ENCODE results near the gene PELI3. TPM values are rescaled to one million over a fixed set of nuclear protein-coding genes. Genes with fewer than 3 reads are reported as not detected.

Gene PELI3
- polyA plus RNA-seq, 5 donors, result 4.1 to 6.2 (median 4.6) TPM

GRCh38 chr11:66497206-66497605 is 30.5 kb downstream of the PELI3 start:
- DNase-seq, result no peak

GRCh38 chr11:66498506-66498905 is 31.8 kb downstream of the PELI3 start:
- DNase-seq, result no peak

- DNase-seq, result no peak
Measured at GRCh38 chr11:66505276-66505816, 38.6 kb downstream of the PELI3 start.

- no peak for DNase-seq
Measured at GRCh38 chr11:66509131-66509561, 42.4 kb downstream of the PELI3 start.

- peak; percentile 76 to 77 for DNase-seq
Measured at GRCh38 chr11:66510271-66510989, 43.7 kb downstream of the PELI3 start, which contains the start of gene BBS1. Gene BBS1 (plus strand): TSS chr11:66510635. CDS start chr11:66510660, 25 bp downstream.

- no peak for DNase-seq
Measured at GRCh38 chr11:66510990-66511339, 44.3 kb downstream of the PELI3 start.

- DNase-seq, result no peak
Measured at GRCh38 chr11:66523611-66524010, 56.9 kb downstream of the PELI3 start.

- DNase-seq, result no peak
Measured at GRCh38 chr11:66524304-66525040, 57.8 kb downstream of the PELI3 start.

Other genes with a start within 250 kb of the PELI3 start
- 10 to 100 TPM; 15.5 to 28.9 (median 21.4) TPM for gene KLC2, start 209.2 kb upstream of the PELI3 start, polyA plus RNA-seq (ENCODE audit: insufficient read depth in 1 of 5, insufficient read length in 5 of 5, low replicate concordance in 1 of 5)
- gene RAB1B, start 198.3 kb upstream of the PELI3 start, polyA plus RNA-seq (ENCODE audit: insufficient read depth in 1 of 5, insufficient read length in 5 of 5, low replicate concordance in 1 of 5), result 100 to 1,000 TPM; 107 to 161 (median 120) TPM
- gene CNIH2, start 188.7 kb upstream of the PELI3 start, polyA plus RNA-seq (ENCODE audit: insufficient read depth in 1 of 5, insufficient read length in 5 of 5, low replicate concordance in 1 of 5), result 1 to 10 TPM; 3.4 to 5.2 (median 4.0) TPM
- 10 to 100 TPM; 26.3 to 66.5 (median 38.8) TPM for gene YIF1A, start 177.8 kb upstream of the PELI3 start, polyA plus RNA-seq (ENCODE audit: insufficient read depth in 1 of 5, insufficient read length in 5 of 5, low replicate concordance in 1 of 5)
- under 1 TPM; 0.33 to 0.51 (median 0.40) TPM for gene TMEM151A, start 175.0 kb upstream of the PELI3 start, polyA plus RNA-seq (ENCODE audit: insufficient read depth in 1 of 5, insufficient read length in 5 of 5, low replicate concordance in 1 of 5)
- gene CD248, start 149.9 kb upstream of the PELI3 start, polyA plus RNA-seq (ENCODE audit: insufficient read depth in 1 of 5, insufficient read length in 5 of 5, low replicate concordance in 1 of 5), result 100 to 1,000 TPM in 2 of 5 donors, 10 to 100 TPM in 3; 67.2 to 162 (median 89.2) TPM
- gene RIN1, start 130.5 kb upstream of the PELI3 start, polyA plus RNA-seq (ENCODE audit: insufficient read depth in 1 of 5, insufficient read length in 5 of 5, low replicate concordance in 1 of 5), result 1 to 10 TPM; 2.1 to 4.5 (median 3.5) TPM
- 10 to 100 TPM; 21.8 to 32.5 (median 25.1) TPM for gene BRMS1, start 121.8 kb upstream of the PELI3 start, polyA plus RNA-seq (ENCODE audit: insufficient read depth in 1 of 5, insufficient read length in 5 of 5, low replicate concordance in 1 of 5)
- gene B4GAT1, start 119.3 kb upstream of the PELI3 start, polyA plus RNA-seq (ENCODE audit: insufficient read depth in 1 of 5, insufficient read length in 5 of 5, low replicate concordance in 1 of 5), result 10 to 100 TPM; 28.1 to 38.5 (median 31.5) TPM
- 10 to 100 TPM in 2 of 5 donors, 1 to 10 TPM in 3; 7.1 to 12.0 (median 9.5) TPM for gene SLC29A2, start 95.1 kb upstream of the PELI3 start, polyA plus RNA-seq (ENCODE audit: insufficient read depth in 1 of 5, insufficient read length in 5 of 5, low replicate concordance in 1 of 5)
- gene NPAS4, start 45.9 kb upstream of the PELI3 start, polyA plus RNA-seq (ENCODE audit: insufficient read depth in 1 of 5, insufficient read length in 5 of 5, low replicate concordance in 1 of 5), result under 1 TPM; 0.14 to 0.38 (median 0.17) TPM
- 10 to 100 TPM; 63.2 to 78.7 (median 73.0) TPM for gene MRPL11, start 28.1 kb upstream of the PELI3 start, polyA plus RNA-seq (ENCODE audit: insufficient read depth in 1 of 5, insufficient read length in 5 of 5, low replicate concordance in 1 of 5)
- 10 to 100 TPM; 13.5 to 25.4 (median 15.8) TPM for gene DPP3, start 13.5 kb downstream of the PELI3 start, polyA plus RNA-seq (ENCODE audit: insufficient read depth in 1 of 5, insufficient read length in 5 of 5, low replicate concordance in 1 of 5)
- 10 to 100 TPM; 54.5 to 80.1 (median 58.5) TPM for gene BBS1, start 43.7 kb downstream of the PELI3 start, polyA plus RNA-seq (ENCODE audit: insufficient read depth in 1 of 5, insufficient read length in 5 of 5, low replicate concordance in 1 of 5)
- 1 to 10 TPM; 3.8 to 6.9 (median 5.7) TPM for gene ZDHHC24, start 79.1 kb downstream of the PELI3 start, polyA plus RNA-seq (ENCODE audit: insufficient read depth in 1 of 5, insufficient read length in 5 of 5, low replicate concordance in 1 of 5)
- gene ACTN3, start 80.0 kb downstream of the PELI3 start, polyA plus RNA-seq (ENCODE audit: insufficient read depth in 1 of 5, insufficient read length in 5 of 5, low replicate concordance in 1 of 5), result 1 to 10 TPM in 1 of 5 donors, under 1 TPM in 1, not detected in 3; 0.24 to 3.8 TPM
- 10 to 100 TPM; 33.9 to 54.7 (median 51.8) TPM for gene CTSF, start 101.7 kb downstream of the PELI3 start, polyA plus RNA-seq (ENCODE audit: insufficient read depth in 1 of 5, insufficient read length in 5 of 5, low replicate concordance in 1 of 5)
- under 1 TPM; 0.10 to 0.18 (median 0.15) TPM for gene CCDC87, start 126.2 kb downstream of the PELI3 start, polyA plus RNA-seq (ENCODE audit: insufficient read depth in 1 of 5, insufficient read length in 5 of 5, low replicate concordance in 1 of 5)
- gene CCS, start 126.3 kb downstream of the PELI3 start, polyA plus RNA-seq (ENCODE audit: insufficient read depth in 1 of 5, insufficient read length in 5 of 5, low replicate concordance in 1 of 5), result 10 to 100 TPM; 69.4 to 95.7 (median 82.2) TPM
- gene RBM14, start 149.7 kb downstream of the PELI3 start, polyA plus RNA-seq (ENCODE audit: insufficient read depth in 1 of 5, insufficient read length in 5 of 5, low replicate concordance in 1 of 5), result 10 to 100 TPM; 69.2 to 90.3 (median 81.2) TPM
- 100 to 1,000 TPM; 222 to 239 (median 232) TPM for gene RBM4, start 171.8 kb downstream of the PELI3 start, polyA plus RNA-seq (ENCODE audit: insufficient read depth in 1 of 5, insufficient read length in 5 of 5, low replicate concordance in 1 of 5)
- 10 to 100 TPM; 68.7 to 81.9 (median 76.5) TPM for gene RBM4B, start 211.0 kb downstream of the PELI3 start, polyA plus RNA-seq (ENCODE audit: insufficient read depth in 1 of 5, insufficient read length in 5 of 5, low replicate concordance in 1 of 5)